G401.6 (cell line): ENCODE measurements around the gene IL3RA.
"Not testable (repeated sequence)": the region's sequence is repeated elsewhere in the genome, so short reads cannot be mapped to it uniquely, and the experiment has no call there.

Experiments
- FAIRE-seq: peaks from 2 replicates; lab custom pipeline; 2012; peaks lifted over from hg19 to GRCh38; lab: Jason Lieb, UNC

The IL3RA gene

DNA sequence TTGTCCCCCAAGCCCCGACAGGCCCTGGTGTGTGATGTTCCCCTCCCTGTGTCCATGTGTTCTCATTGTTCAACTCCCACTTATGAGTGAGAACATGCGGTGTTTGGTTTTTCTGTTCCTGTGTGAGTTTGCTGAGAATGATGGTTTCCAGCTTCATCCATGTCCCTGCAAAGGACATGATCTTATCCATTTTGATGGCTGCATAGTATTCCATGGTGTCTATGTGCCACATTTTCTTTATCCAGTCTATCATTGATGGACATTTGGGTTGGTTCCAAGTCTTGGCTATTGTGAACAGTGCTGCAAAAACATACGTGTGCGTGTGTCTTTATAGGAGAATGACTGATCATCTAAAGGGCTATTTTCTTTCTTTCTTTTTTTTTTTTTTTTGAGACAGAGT lies 4.2 kb upstream of the IL3RA start:
- FAIRE-seq, result not testable (repeated sequence)

DNA sequence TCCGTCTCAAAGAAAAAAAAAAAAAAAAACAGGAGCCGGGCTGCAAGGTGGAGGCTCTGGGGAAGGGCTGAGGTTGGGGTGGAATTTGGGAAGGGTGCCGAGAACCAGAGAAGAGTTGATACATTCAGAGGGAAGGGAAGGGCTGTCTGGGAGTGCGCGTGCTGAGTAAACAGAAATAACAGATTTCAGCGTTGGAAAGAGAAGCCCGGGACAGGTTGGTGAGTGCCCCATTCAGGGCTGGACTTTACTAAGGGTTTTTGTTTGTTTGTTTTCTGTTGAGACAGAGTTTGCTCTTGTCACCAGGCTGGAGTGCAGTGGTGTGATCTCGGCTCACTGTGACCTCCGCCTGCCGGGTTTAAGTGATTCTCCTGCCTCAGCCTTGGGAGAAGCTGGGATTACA lies 1.7 kb upstream of the IL3RA start:
- FAIRE-seq, result no peak

DNA sequence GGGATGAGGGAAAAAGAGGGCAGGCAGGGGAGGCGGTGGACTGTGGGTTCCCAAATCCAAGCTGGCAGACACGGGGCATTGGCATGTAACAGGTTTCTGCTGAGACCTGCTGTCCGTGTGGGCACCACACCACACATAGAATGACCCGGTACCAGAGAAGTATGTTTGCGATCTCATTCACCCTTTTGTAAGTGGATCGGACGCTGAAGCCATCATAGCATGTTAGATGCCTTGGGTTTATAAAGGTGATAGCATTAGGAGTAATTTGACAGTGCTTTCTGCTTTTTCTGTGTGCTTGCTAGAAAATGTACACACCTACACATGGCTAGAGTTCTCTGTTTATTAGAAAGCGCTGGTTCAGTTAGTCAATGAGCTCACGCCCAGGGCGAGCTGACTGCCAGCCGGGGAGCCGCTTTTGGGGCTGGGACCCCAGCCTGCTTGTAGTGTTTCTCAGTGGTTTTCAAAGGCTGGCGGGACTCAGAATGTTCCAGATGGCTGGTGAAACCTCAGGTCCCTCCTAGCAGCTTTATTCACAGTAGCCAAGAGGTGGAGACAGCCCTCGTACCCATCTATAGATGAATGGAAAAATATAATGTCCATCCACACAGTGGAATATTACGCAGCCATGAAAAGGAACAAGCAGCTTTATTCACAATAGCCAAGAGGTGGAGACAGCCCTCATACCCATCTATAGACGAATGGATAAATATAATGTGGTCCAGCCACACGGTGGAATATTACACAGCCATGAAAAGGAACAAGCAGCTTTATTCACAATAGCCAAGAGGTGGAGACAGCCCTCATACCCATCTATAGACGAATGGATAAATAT lies 579 bp downstream of the IL3RA start:
- no peak for FAIRE-seq

DNA sequence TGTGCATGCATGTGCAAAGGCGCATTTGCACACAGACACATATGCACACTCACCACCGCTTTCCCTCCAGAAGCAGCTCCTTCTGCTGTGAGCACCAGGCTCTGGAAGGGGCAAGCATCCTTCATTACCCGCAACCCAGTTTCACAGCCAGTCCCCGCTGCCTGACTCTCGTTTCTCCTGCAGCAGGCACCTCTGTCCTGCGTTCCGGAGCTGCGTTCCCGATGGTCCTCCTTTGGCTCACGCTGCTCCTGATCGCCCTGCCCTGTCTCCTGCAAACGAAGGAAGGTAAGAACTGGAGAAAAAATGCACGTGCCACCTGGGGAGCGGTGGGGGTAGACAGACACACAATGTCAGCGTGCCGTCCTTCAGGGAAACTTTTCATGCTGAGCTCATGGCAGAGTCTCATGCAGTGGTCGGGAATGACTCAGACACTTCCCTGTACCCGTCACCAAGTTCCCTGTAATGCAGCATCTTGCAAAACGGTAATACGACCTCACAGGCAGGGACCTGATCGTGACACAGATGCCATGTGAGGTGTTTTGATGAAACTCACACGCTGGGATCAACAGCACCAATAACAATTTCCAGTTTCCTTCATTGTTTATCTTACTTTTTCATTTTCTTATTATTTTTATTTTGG lies 5.1 kb downstream of the IL3RA start:
- FAIRE-seq, result no peak

DNA sequence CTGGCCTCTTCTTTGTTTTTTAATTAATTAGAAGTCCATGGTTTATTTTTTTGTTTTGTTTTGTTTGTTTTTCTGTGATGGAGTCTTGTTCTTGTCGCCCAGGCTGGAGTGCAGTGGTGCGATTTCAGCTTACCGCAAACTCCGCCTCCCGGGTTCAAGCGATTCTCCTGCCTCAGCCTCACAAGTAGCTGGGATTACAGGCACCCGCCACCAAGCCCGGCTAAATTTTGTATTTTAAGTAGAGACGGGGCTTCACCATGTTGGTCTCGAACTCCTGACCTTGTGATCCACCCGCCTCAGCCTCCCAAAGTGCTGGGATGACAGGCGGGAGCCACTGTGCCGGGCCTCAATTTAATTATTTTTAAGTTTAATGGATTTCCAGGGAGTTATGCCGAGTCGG lies 13.0 kb downstream of the IL3RA start:
- not testable (repeated sequence) for FAIRE-seq

GRCh38 chrX:1351981-1352714 lies 15.6 kb downstream of the IL3RA start:
- FAIRE-seq, result no peak

- no peak for FAIRE-seq
Measured at GRCh38 chrX:1354036-1355019, 17.7 kb downstream of the IL3RA start.

DNA sequence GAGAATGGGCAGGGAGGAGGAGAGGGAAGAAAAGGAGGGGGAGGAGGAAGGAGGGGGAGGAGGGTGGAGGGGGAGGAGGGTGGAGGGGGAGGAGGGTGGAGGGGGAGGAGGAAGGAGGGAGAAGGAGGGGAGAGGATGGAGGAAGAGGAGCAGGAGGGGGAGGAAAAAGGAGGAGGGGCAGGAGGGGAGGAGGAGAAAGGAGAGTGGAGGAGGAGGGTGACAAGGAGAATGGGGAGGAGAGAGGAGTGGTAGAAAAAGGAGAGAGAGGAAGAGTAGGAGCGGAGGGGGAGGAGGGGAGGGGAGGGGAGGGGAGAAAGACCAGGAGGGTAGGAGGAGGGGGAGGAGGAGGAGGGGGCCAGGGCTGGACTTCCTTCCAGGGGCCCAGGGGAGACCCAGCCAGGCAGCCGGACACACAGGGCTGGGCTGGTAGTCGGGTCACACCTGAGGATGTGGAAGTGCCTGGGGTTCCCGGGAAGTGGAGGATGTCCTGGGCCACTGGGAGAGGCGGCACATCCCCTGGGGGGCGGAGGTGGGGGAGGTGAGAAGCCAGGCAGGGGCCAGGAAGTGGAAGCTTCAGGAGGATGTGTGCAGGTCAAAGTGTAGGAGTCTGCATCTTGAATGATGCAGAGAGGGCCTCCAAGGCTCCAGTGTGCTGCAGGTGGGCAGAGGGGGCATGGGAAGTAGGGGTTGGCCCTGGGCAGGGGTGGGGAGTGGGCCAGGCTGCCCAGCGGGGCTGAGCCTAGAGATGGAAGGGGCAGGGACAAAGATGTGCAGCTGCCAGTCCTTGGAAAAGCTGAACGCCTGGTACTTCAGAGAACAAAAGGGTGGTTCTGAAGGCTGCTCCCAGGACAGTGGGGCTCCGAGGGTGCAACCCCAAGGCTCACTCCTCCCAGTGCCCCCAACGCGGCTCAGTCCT lies 18.8 kb downstream of the IL3RA start:
- FAIRE-seq, result no peak

GRCh38 chrX:1357993-1358392 lies 21.4 kb downstream of the IL3RA start:
- FAIRE-seq, result no peak

DNA sequence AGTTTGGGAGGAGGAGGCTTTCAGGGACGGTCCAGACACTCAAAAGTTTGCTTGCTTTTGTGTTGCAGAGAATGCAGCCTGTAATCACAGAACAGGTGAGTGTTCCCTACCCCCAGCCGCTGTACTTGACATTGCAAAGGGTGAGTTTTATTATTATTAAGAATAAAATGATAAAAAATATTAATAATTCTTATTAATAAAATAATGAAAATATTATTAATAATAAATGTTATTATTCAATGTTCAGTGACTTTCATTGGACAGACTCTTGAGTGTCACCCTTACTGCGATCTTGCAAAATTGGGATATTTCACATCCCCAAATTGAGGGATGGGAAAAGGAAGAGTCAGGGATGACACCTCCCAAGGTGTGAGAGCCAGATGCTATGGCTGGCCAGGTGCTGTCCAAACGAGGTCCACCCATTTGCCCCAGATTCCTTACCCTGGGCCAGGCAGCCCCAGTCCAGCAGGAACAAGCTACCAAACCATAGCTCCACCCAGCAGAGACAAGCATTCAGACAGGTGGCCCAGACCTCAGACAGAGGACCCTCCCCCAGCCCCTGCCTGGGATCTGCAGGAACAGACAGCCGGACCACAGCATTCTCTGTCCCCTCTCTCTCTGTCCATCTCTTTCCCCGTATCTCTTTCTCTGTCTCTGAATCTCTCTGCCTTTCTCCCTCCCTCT lies 22.4 kb downstream of the IL3RA start:
- no peak for FAIRE-seq

GRCh38 chrX:1359477-1359873 lies 22.9 kb downstream of the IL3RA start:
- FAIRE-seq, result no peak

DNA sequence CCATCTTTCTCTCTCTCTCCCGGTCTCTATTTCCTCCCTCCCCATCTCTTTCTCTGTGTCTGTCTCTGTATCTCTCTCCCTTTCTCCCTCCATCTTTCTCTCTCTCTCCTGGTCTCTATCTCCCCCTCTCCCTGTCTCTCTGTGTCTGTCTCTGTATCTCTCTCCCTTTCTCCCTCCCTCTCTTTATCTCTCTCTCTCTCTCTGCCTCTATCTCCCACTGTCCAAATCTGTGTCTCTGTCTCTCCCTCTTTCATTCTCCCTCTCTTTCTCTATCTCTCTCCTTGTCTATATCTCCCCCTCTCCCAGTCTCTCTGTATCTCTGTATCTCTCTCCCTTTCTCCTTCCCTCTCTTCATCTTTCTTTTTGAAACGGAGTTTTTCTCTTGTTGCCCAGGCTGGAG lies 23.6 kb downstream of the IL3RA start:
- FAIRE-seq, result no peak

GRCh38 chrX:1361275-1361674 lies 24.7 kb downstream of the IL3RA start:
- FAIRE-seq, result no peak

- no peak for FAIRE-seq
Measured at GRCh38 chrX:1361910-1362309, 25.3 kb downstream of the IL3RA start.

- not testable (repeated sequence) for FAIRE-seq
Measured at GRCh38 chrX:1366363-1366762, 29.8 kb downstream of the IL3RA start.

DNA sequence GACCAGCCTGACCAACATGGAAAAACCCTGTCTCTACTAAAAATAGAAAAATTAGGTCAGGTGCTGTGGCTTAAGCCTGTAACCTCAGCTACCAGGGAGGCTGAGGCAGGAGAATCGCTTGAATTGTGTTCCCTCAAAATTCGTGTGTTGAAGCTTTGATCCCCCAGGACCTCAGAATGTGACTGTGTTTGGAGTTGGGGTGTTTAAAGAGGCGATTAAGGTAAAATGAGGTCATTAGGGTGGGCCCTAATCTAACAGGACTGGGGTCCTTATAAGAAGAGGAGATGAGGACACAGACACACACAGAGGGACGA lies 31.8 kb downstream of the IL3RA start:
- FAIRE-seq, result no peak

- FAIRE-seq, result no peak
Measured at GRCh38 chrX:1378306-1378759, 41.7 kb downstream of the IL3RA start.

DNA sequence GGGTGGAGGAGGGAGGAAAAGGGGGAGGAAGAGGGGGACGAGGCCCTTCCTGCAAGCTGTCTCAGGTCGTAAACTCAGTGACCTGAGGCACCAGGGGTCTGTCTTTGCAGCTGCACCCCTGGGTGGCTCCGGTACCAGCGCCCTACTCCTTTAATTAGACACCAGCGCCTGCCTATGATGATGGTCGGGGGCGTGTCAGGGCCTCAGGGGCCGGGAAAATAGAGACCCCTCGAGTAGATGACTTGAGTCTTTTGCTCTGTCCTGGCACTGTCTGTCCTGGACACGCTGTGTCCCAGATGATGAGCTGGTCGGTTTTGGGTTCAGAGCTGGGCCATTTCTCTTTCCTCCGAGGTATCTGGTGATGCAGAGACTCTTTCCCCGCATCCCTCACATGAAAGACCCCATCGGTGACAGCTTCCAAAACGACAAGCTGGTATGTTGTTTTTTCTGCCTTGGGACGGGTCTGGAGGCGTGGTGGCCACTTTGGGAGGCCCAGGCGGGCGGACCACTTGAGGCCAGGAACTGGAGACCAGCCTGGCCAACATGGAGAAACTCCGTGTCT lies 44.2 kb downstream of the IL3RA start:
- FAIRE-seq, result no peak

- no peak for FAIRE-seq
Measured at GRCh38 chrX:1384658-1385252, 48.2 kb downstream of the IL3RA start.
